CD4-positive, alpha-beta T cell treated with Interleukin-4 for 1 hour (primary cell): ENCODE results near the gene LUZP2.

Experiments used
- DNase-seq, 2 donors: peaks; one replicate each; pipeline ENCODE4 v3.0.0-alpha.2; 2020 to 2022

LUZP2 gene

GRCh38 chr11:24572376-24572775 lies 75.5 kb downstream of the LUZP2 start:
- DNase-seq = no peak

- no peak for DNase-seq
Observed at GRCh38 chr11:24574461-24574860, 77.6 kb downstream of the LUZP2 start.

- no peak for DNase-seq
Observed at GRCh38 chr11:24575392-24575791, 78.5 kb downstream of the LUZP2 start.

- DNase-seq = no peak
Observed at GRCh38 chr11:24585192-24585591, 88.3 kb downstream of the LUZP2 start.

- no peak for DNase-seq
Observed at GRCh38 chr11:24587635-24588034, 90.8 kb downstream of the LUZP2 start.

GRCh38 chr11:24588081-24588480 lies 91.2 kb downstream of the LUZP2 start:
- DNase-seq = no peak

GRCh38 chr11:24589064-24589463 lies 92.2 kb downstream of the LUZP2 start:
- DNase-seq = no peak

GRCh38 chr11:24591283-24591682 lies 94.4 kb downstream of the LUZP2 start:
- DNase-seq = no peak

GRCh38 chr11:24592360-24592759 lies 95.5 kb downstream of the LUZP2 start:
- no peak for DNase-seq

GRCh38 chr11:24593332-24593731 lies 96.5 kb downstream of the LUZP2 start:
- no peak for DNase-seq

GRCh38 chr11:24594401-24594800 lies 97.5 kb downstream of the LUZP2 start:
- no peak for DNase-seq

- no peak for DNase-seq
Observed at GRCh38 chr11:24598641-24599040, 101.8 kb downstream of the LUZP2 start.

GRCh38 chr11:24609192-24610119 lies 112.6 kb downstream of the LUZP2 start:
- no peak for DNase-seq

- no peak for DNase-seq
Observed at GRCh38 chr11:24615451-24616160, 118.8 kb downstream of the LUZP2 start.

- DNase-seq = no peak
Observed at GRCh38 chr11:24617856-24618255, 121.0 kb downstream of the LUZP2 start.

- no peak for DNase-seq
Observed at GRCh38 chr11:24619900-24620299, 123.0 kb downstream of the LUZP2 start.

GRCh38 chr11:24622262-24622661 lies 125.4 kb downstream of the LUZP2 start:
- no peak for DNase-seq

GRCh38 chr11:24623121-24623520 lies 126.3 kb downstream of the LUZP2 start:
- DNase-seq = no peak

- DNase-seq = no peak
Observed at GRCh38 chr11:24624432-24624831, 127.6 kb downstream of the LUZP2 start.

GRCh38 chr11:24625975-24626374 lies 129.1 kb downstream of the LUZP2 start:
- no peak for DNase-seq

GRCh38 chr11:24628224-24628776 lies 131.4 kb downstream of the LUZP2 start:
- DNase-seq = no peak

- no peak for DNase-seq
Observed at GRCh38 chr11:24634606-24635160, 137.8 kb downstream of the LUZP2 start.

- no peak for DNase-seq
Observed at GRCh38 chr11:24635588-24636290, 138.9 kb downstream of the LUZP2 start.
